PC-3 (cell line): ENCODE measurements around the gene TMEM14C.

Source experiments
- CTCF ChIP-seq: fragments of 300-600 bp; sonication (generic); conservative IDR thresholded peaks from 2 replicates; pipeline ENCODE4 v1.5.1; 2017; ENCODE audit warnings: antibody characterized with exemption, low read depth, mild to moderate bottlenecking, low read length
- EZH2 ChIP-seq: fragments of 300-600 bp; sonication (generic); IDR thresholded peaks from one replicate; pipeline ENCODE4 v1.6.1; 2017; ENCODE audit warnings: antibody characterized with exemption, mild to moderate bottlenecking, low read length; ENCODE audit not compliant: unreplicated experiment
- EZH2phosphoT487 ChIP-seq: fragments of 300-600 bp; sonication (generic); IDR thresholded peaks from 2 replicates; pipeline ENCODE4 v1.6.1; 2018; ENCODE audit warnings: mild to moderate bottlenecking, antibody characterized with exemption, low read length, borderline replicate concordance

- TF ChIP-seq CTCF (no peak), EZH2 (no peak), EZH2phosphoT487 (no peak)
Observed at GRCh38 chr6:10756085-10756484, 33.2 kb downstream of the TMEM14C start.
